HEK293 (cell line): ENCODE measurements around the gene ZNF616.

ENCODE experiments used
- CTCF ChIA-PET: fragments of 350-600 bp; formaldehyde crosslinking; extraction: SDS; loops from one replicate; lab custom pipeline; 2021; ENCODE audit warnings: antibody characterized with exemption; lab: Yijun Ruan, JAX
- POLR2A ChIA-PET: fragments of 300-600 bp; formaldehyde crosslinking; extraction: SDS; loops from one replicate; lab custom pipeline; 2020; ENCODE audit warnings: antibody characterized with exemption, inconsistent platforms; lab: Yijun Ruan, JAX
- H3K27ac ChIP-seq: fragments of 200-500 bp; sonication (Bioruptor generic); 2 replicates; pipeline ENCODE4 v1.5.1; 2014; ENCODE audit warnings: low read depth, low read length, control low read depth, inconsistent platforms; ENCODE audit errors: extremely low read depth
- H3K36me3 ChIP-seq, 2 experiments: fragments of 200-500 bp in 1 of 2; sonication (Bioruptor generic) in 1 of 2; 1 replicate in 1 of 2; 2 replicates in 1 of 2; pipeline ENCODE4 v1.5.1; 2014 to 2017; ENCODE audit warnings: inconsistent platforms in 2 of 2, low read length in 2 of 2; ENCODE audit not compliant: control insufficient read depth in 2 of 2, insufficient read depth in 1 of 2
- H3K4me1 ChIP-seq: fragments of 200-500 bp; sonication (Bioruptor generic); 2 replicates; pipeline ENCODE4 v1.5.1; 2014; ENCODE audit warnings: mild to moderate bottlenecking, low read length, inconsistent platforms; ENCODE audit not compliant: control insufficient read depth, insufficient read depth
- H3K4me3 ChIP-seq: 2 replicates; pipeline ENCODE4 v1.5.1; 2011; ENCODE audit warnings: low read depth, mild to moderate bottlenecking, control low read depth, low read length, moderate library complexity
- H3K9me3 ChIP-seq: fragments of 200-500 bp; sonication (Bioruptor generic); 2 replicates; pipeline ENCODE4 v1.5.1; 2014; ENCODE audit warnings: low read depth, low read length, inconsistent platforms; ENCODE audit not compliant: control insufficient read depth, insufficient read depth
- GLIS1 ChIP-seq: fragments of 450-650 bp; formaldehyde crosslinking; IDR thresholded peaks from 2 replicates; pipeline ENCODE4 v1.5.1; 2016; ENCODE audit warnings: missing biosample characterization, missing genetic modification characterization
- GLIS2 ChIP-seq: fragments of 450-650 bp; formaldehyde crosslinking; IDR thresholded peaks from 2 replicates; pipeline ENCODE4 v1.5.1; 2016; ENCODE audit warnings: missing biosample characterization, missing genetic modification characterization
- HOXC10 ChIP-seq: sonication (generic); formaldehyde crosslinking; IDR thresholded peaks from 2 replicates; pipeline ENCODE4 v1.8.1; 2023; ENCODE audit warnings: mild to moderate bottlenecking, missing genetic modification reagents
- MZF1 ChIP-seq: fragments of 450-650 bp; formaldehyde crosslinking; IDR thresholded peaks from 2 replicates; pipeline ENCODE4 v1.5.1; 2017; ENCODE audit warnings: missing biosample characterization, missing genetic modification characterization, borderline replicate concordance
- SCRT1 ChIP-seq: fragments of 450-650 bp; formaldehyde crosslinking; IDR thresholded peaks from 2 replicates; pipeline ENCODE4 v1.5.1; 2016; ENCODE audit warnings: missing biosample characterization, missing genetic modification characterization, borderline replicate concordance
- SETDB1 ChIP-seq: IDR thresholded peaks from one replicate; pipeline ENCODE4 v1.6.1; 2017; ENCODE audit warnings: mild to moderate bottlenecking, low read length, moderate library complexity, mixed read lengths; ENCODE audit not compliant: insufficient read length
- TRIM28 ChIP-seq: IDR thresholded peaks from 2 replicates; pipeline ENCODE4 v1.6.1; 2011; ENCODE audit warnings: low read length, control low read depth, borderline replicate concordance
- ZBTB1 ChIP-seq: fragments of 450-650 bp; formaldehyde crosslinking; IDR thresholded peaks from 2 replicates; pipeline ENCODE4 v1.5.1; 2016; ENCODE audit warnings: missing biosample characterization, missing genetic modification characterization
- ZBTB7A ChIP-seq: fragments of 450-650 bp; formaldehyde crosslinking; IDR thresholded peaks from 2 replicates; pipeline ENCODE4 v1.5.1; 2016; ENCODE audit warnings: low read depth, missing biosample characterization, missing genetic modification characterization
- ZFP37 ChIP-seq: fragments of 450-650 bp; formaldehyde crosslinking; IDR thresholded peaks from 2 replicates; pipeline ENCODE4 v1.5.1; 2016; ENCODE audit warnings: missing biosample characterization, missing genetic modification characterization
- ZNF2 ChIP-seq: fragments of 450-650 bp; formaldehyde crosslinking; IDR thresholded peaks from 2 replicates; pipeline ENCODE4 v1.5.1; 2016; ENCODE audit warnings: missing biosample characterization, missing genetic modification characterization
- ZNF202 ChIP-seq: fragments of 450-650 bp; formaldehyde crosslinking; IDR thresholded peaks from 2 replicates; pipeline ENCODE4 v1.5.1; 2016; ENCODE audit warnings: missing biosample characterization, missing genetic modification characterization, borderline replicate concordance
- ZNF214 ChIP-seq: fragments of 450-650 bp; formaldehyde crosslinking; IDR thresholded peaks from 2 replicates; pipeline ENCODE4 v1.5.1; 2017; ENCODE audit warnings: missing biosample characterization, mild to moderate bottlenecking, missing genetic modification characterization, borderline replicate concordance
- ZNF239 ChIP-seq: fragments of 450-650 bp; formaldehyde crosslinking; IDR thresholded peaks from 2 replicates; pipeline ENCODE4 v1.5.1; 2016; ENCODE audit warnings: missing biosample characterization, missing genetic modification characterization
- ZNF324 ChIP-seq: fragments of 450-650 bp; formaldehyde crosslinking; IDR thresholded peaks from 2 replicates; pipeline ENCODE4 v1.5.1; 2016; ENCODE audit warnings: missing biosample characterization, missing genetic modification characterization
- ZNF341 ChIP-seq: fragments of 450-650 bp; formaldehyde crosslinking; IDR thresholded peaks from 2 replicates; pipeline ENCODE4; 2016; ENCODE audit warnings: low read depth, missing biosample characterization, missing genetic modification characterization
- ZNF433 ChIP-seq: fragments of 450-650 bp; formaldehyde crosslinking; IDR thresholded peaks from 2 replicates; pipeline ENCODE4 v1.5.1; 2016; ENCODE audit warnings: missing biosample characterization, missing genetic modification characterization, low read depth
- ZNF501 ChIP-seq: fragments of 450-650 bp; formaldehyde crosslinking; IDR thresholded peaks from 2 replicates; pipeline ENCODE4 v1.5.1; 2016; ENCODE audit warnings: missing biosample characterization, missing genetic modification characterization
- ZNF549 ChIP-seq: fragments of 450-650 bp; IDR thresholded peaks from 2 replicates; pipeline ENCODE4 v1.5.1; 2018; ENCODE audit warnings: missing biosample characterization, missing genetic modification characterization, mild to moderate bottlenecking, inconsistent platforms, moderate library complexity
- ZNF561 ChIP-seq: fragments of 450-650 bp; IDR thresholded peaks from 2 replicates; pipeline ENCODE4 v1.5.1; 2018; ENCODE audit warnings: missing biosample characterization, missing genetic modification characterization, borderline replicate concordance
- ZNF626 ChIP-seq: fragments of 450-650 bp; sonication (Bioruptor Pico); formaldehyde crosslinking; IDR thresholded peaks from 2 replicates; pipeline ENCODE4 v1.5.1; 2018; ENCODE audit warnings: missing biosample characterization, missing genetic modification characterization, inconsistent platforms
- ZNF670 ChIP-seq: fragments of 450-650 bp; formaldehyde crosslinking; IDR thresholded peaks from 2 replicates; pipeline ENCODE4 v1.5.1; 2016; ENCODE audit warnings: missing biosample characterization, missing genetic modification characterization, low read depth
- ZSCAN30 ChIP-seq: fragments of 450-650 bp; IDR thresholded peaks from 2 replicates; pipeline ENCODE4 v1.5.1; 2018; ENCODE audit warnings: missing biosample characterization, mild to moderate bottlenecking, missing genetic modification characterization, moderate library complexity
- TF ChIP-seq, protein P1 (sequence below): fragments of 450-650 bp; formaldehyde crosslinking; IDR thresholded peaks from 2 replicates; pipeline ENCODE4 v1.5.0; 2017; ENCODE audit warnings: missing biosample characterization, missing genetic modification characterization, borderline replicate concordance
- TF ChIP-seq, protein P2 (sequence below): sonication (generic); formaldehyde crosslinking; IDR thresholded peaks from 2 replicates; pipeline ENCODE4 v1.8.1; 2022; ENCODE audit warnings: mild to moderate bottlenecking, moderate library complexity, missing genetic modification reagents
- TF ChIP-seq, protein P3 (sequence below): fragments of 450-650 bp; formaldehyde crosslinking; IDR thresholded peaks from 2 replicates; pipeline ENCODE4 v1.5.1; 2016; ENCODE audit warnings: missing biosample characterization, missing genetic modification characterization
- TF ChIP-seq, protein P4 (sequence below): fragments of 450-650 bp; formaldehyde crosslinking; optimal IDR thresholded peaks from 2 replicates; pipeline ENCODE3; 2016; ENCODE audit warnings: missing biosample characterization, mild to moderate bottlenecking, missing genetic modification characterization
- TF ChIP-seq, protein P5 (sequence below): fragments of 450-650 bp; formaldehyde crosslinking; IDR thresholded peaks from 2 replicates; pipeline ENCODE4 v1.5.1; 2016; ENCODE audit warnings: missing biosample characterization, missing genetic modification characterization

Gene ZNF616

DNA sequence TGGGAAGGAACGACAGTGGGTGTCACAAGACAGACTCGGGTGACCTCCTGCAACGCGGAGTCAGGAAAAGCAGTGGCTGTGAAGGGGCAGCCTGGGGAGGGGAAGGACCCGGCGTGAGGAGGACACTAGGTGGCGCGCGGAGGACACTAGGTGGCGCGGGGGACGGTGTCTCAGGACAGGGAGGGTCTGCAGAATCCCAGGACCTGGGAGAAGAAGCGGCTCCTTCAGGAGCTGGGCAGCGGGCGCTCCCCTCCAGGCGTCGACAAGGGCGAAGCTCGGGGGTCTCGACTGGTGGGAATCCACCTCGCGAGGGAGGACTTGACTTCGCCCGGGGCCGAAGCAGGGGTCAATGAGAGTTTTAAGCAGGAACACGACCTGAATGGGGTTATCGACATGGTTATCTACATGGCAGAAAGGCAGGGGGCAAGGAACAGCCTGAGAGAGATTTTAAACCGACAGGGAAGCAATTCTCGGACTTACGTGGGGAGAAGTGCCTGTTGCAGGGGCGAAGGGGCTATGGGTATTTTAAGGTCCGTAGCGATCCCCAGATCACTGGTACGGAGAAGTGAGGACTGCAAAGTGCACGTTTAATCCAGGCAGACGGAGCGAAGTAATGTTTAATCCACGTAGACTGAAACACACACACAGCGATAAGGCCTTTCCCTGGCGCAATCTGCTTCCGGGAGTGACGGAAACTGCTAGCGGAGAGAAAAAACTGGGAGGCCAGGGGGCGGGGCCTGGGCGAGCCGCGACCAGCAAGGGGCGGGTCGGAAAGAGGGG, at the start of gene ZNF616 (continued):
- TF ChIP-seq ZNF324 (tag by site-specific recombination), result 0 out of 2 replicates have a peak, but pooled peaks have one; percentile 48
- TF ChIP-seq HOXC10 (CRISPR knock-in tag), result no peak
- no peak for TF ChIP-seq ZBTB7A (tag by site-specific recombination)
- no peak for TF ChIP-seq ZNF670
- TF ChIP-seq, protein P1, sequence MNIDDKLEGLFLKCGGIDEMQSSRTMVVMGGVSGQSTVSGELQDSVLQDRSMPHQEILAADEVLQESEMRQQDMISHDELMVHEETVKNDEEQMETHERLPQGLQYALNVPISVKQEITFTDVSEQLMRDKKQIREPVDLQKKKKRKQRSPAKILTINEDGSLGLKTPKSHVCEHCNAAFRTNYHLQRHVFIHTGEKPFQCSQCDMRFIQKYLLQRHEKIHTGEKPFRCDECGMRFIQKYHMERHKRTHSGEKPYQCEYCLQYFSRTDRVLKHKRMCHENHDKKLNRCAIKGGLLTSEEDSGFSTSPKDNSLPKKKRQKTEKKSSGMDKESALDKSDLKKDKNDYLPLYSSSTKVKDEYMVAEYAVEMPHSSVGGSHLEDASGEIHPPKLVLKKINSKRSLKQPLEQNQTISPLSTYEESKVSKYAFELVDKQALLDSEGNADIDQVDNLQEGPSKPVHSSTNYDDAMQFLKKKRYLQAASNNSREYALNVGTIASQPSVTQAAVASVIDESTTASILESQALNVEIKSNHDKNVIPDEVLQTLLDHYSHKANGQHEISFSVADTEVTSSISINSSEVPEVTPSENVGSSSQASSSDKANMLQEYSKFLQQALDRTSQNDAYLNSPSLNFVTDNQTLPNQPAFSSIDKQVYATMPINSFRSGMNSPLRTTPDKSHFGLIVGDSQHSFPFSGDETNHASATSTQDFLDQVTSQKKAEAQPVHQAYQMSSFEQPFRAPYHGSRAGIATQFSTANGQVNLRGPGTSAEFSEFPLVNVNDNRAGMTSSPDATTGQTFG, result no peak
- no peak for TF ChIP-seq ZNF214 (tag by site-specific recombination)
- peak; percentile 71; the same call in 1 of the 2 replicates for TF ChIP-seq SCRT1 (tag by site-specific recombination)
- peak; percentile 75; the same call in 1 of the 2 replicates for TF ChIP-seq ZFP37
- TF ChIP-seq GLIS2 (tag by site-specific recombination), result peak; percentile 86
- TF ChIP-seq ZNF501 (tag by site-specific recombination), result peak; percentile 17; the same call in 1 of the 2 replicates
- 0 out of 2 replicates have a peak, but pooled peaks have one; percentile 39 for TF ChIP-seq ZSCAN30
- TF ChIP-seq, protein P2, sequence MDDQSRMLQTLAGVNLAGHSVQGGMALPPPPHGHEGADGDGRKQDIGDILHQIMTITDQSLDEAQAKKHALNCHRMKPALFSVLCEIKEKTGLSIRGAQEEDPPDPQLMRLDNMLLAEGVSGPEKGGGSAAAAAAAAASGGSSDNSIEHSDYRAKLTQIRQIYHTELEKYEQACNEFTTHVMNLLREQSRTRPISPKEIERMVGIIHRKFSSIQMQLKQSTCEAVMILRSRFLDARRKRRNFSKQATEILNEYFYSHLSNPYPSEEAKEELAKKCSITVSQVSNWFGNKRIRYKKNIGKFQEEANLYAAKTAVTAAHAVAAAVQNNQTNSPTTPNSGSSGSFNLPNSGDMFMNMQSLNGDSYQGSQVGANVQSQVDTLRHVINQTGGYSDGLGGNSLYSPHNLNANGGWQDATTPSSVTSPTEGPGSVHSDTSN (CRISPR knock-in tag), result peak; percentile 77
- no peak for TF ChIP-seq SETDB1

DNA sequence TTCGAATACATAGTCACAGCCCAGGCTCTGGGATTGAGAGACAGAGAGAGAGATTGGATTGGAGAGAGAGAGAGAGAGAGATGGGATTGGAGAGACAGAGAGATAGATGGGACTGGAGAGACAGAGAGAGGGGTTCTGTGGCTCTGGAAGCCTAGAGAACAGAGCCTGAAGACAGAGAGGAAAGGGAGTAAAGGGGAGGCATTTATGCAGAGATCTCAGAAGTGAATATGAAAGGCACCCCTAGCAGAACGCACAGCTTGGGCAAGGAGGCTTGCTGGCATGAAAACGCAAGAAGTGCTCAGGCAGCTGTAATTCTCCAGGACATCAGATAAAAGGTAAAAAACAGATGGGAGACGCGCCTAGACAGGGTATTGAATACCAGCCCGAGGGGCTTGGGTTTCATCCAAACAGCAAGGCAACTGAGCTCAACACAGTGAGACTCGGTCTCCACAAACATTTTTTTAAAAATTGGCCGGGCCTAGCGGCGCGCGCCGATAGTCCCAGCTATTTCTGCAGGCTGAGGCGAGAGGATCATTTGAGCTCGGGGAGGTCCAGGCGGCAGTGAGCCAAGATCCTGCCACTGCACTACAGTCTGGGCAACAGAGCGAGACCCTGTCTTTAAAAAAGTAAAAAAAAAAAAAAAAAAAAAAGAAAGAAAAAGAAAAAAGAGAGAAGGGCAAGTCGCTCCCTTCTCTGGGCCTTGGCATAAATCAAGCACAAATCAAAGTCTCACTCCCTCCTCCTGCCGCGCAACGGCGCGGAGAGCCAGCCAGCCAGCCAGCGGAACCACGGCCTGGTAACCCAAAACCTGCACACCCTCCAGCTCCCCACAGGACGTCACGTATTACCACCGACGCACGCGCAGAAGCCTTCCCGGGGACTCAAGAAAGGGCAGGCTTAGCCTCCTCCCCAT, 49.3 kb upstream of the ZNF616 start:
- H3K27ac ChIP-seq, result peak overlapping the region; percentile 85
- CTCF ChIA-PET, result interaction anchor here (0.8 to 1.1 kb wide), 2 partner anchors 13 to 51 kb away, joined by 3 to 6 read pairs; no protein-coding TSS in a partner anchor
- H3K4me1 ChIP-seq, result peaks cover 12% of the 10 kb centered on the region; the same call in 1 of the 2 replicates
- POLR2A ChIA-PET, result interaction anchor here (0.5 to 2.3 kb wide), 33 partner anchors 8 to 1680 kb away, joined by 3 to 29 read pairs (median 4); partner anchors contain the start of genes ZNF432, ZNF614, ZNF616 and ZNF836
- peaks cover 18 to 25% of the 10 kb centered on the region in 2 experiments for H3K36me3 ChIP-seq
- no peaks in the 10 kb centered on the region for H3K9me3 ChIP-seq
- peak overlapping the region; percentile 32 for H3K4me3 ChIP-seq
- no peak for TF ChIP-seq ZNF549 (tag by site-specific recombination)
- TF ChIP-seq GLIS1, result peak; percentile 69
- peak; percentile 53; the same call in 1 of the 2 replicates for TF ChIP-seq MZF1 (tag by site-specific recombination)
- TF ChIP-seq ZBTB1 (tag by site-specific recombination), result no peak
- TF ChIP-seq ZNF341 (tag by site-specific recombination), result no peak
- TF ChIP-seq TRIM28, result no peak
- no peak for TF ChIP-seq ZNF239 (tag by site-specific recombination)
- TF ChIP-seq ZNF561, result no peak
- TF ChIP-seq ZNF433 (tag by site-specific recombination), result no peak
- peak; percentile 47; the same call in 1 of the 2 replicates for TF ChIP-seq ZNF2 (tag by site-specific recombination)
- TF ChIP-seq, protein P3, sequence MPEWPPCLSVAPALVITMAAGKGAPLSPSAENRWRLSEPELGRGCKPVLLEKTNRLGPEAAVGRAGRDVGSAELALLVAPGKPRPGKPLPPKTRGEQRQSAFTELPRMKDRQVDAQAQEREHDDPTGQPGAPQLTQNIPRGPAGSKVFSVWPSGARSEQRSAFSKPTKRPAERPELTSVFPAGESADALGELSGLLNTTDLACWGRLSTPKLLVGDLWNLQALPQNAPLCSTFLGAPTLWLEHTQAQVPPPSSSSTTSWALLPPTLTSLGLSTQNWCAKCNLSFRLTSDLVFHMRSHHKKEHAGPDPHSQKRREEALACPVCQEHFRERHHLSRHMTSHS (tag by site-specific recombination), result no peak
- 0 out of 2 replicates have a peak, but pooled peaks have one; percentile 41 for TF ChIP-seq ZNF501 (tag by site-specific recombination)
- no peak for TF ChIP-seq ZNF202 (tag by site-specific recombination)
- TF ChIP-seq, protein P4, sequence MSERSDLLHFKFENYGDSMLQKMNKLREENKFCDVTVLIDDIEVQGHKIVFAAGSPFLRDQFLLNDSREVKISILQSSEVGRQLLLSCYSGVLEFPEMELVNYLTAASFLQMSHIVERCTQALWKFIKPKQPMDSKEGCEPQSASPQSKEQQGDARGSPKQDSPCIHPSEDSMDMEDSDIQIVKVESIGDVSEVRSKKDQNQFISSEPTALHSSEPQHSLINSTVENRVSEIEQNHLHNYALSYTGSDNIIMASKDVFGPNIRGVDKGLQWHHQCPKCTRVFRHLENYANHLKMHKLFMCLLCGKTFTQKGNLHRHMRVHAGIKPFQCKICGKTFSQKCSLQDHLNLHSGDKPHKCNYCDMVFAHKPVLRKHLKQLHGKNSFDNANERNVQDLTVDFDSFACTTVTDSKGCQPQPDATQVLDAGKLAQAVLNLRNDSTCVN (tag by site-specific recombination), result no peak
- no peak for TF ChIP-seq ZNF626 (tag by site-specific recombination)
- TF ChIP-seq, protein P5, sequence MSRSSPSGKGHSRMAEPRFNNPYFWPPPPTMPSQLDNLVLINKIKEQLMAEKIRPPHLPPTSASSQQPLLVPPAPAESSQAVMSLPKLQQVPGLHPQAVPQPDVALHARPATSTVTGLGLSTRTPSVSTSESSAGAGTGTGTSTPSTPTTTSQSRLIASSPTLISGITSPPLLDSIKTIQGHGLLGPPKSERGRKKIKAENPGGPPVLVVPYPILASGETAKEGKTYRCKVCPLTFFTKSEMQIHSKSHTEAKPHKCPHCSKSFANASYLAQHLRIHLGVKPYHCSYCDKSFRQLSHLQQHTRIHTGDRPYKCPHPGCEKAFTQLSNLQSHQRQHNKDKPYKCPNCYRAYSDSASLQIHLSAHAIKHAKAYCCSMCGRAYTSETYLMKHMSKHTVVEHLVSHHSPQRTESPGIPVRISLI (tag by site-specific recombination), result peak; percentile 97
